RPMI8226 (cell line): ENCODE results near the gene LIN9.
"Not testable (repeated sequence)": the region's sequence is repeated elsewhere in the genome, so short reads cannot be mapped to it uniquely, and the experiment has no call there.

Experiments used
- DNase-seq: peaks from one replicate; pipeline ENCODE4 v3.0.0-alpha.2; 2015

Gene LIN9

DNA sequence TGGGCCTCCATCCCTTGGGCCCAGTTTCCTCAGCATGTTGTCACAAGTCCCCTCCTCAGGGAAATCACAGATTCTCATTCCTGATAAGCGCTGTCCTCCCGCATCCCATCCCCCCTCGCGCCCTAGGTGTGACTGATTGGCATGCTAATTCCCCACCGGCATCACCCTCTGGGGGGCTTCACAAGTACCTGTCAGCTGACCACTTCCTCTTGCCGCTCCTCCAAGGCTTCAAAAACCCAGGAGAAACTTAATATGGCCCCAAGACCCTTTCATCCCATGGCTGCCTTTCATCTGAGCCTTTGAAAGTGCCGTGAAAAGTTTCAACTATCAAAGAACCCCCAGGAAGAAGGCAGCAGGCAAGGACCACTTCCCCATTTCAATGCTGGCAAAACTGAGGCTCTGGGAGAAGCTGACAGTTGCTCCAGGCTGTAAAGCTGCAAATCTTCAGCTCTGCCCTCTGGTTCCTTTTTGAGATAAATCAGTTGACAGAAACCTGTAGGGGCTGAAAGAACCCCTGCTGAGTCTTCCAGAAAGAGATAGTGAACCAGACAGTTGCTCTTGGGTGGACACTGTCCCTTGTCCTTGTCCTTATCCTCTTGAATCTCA, 98.3 kb downstream of the LIN9 start:
- DNase-seq: no peak

DNA sequence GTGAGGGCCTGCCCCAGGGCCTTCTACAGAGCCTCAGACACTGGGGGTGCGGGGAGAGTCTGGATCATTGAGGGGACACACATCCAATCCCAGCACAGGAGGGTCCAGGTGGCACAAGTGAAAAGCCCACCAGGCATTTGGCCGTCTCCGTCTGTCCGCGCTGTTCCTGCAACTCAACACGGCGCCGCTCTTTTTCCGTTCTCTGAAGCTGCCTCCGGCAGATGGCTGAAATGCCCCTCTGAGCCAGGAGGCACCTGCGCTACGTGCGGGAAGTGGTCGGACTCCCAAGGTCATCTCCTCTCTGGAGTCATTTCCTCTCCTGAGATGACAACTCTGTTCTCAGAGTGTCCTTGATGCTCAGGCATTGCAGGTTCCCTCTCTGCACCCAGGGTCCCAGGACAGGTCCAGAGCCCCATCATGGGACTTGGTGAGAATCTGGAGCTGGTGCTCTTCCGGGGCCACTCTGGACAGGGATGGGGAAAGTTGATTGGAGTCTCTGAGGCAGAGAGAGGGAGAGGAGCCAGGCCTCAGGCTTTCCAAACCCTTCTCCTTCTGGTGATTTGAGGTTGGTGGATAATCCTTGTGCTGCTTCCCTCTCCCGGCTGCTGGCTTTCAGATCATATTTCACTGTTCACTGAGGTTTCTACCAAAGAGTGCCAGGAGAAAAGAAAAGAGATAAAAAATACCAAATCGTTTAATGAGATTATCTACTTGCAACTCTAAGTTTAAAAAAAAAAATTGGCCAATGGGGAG, 99.5 kb downstream of the LIN9 start:
- DNase-seq: no peak

DNA sequence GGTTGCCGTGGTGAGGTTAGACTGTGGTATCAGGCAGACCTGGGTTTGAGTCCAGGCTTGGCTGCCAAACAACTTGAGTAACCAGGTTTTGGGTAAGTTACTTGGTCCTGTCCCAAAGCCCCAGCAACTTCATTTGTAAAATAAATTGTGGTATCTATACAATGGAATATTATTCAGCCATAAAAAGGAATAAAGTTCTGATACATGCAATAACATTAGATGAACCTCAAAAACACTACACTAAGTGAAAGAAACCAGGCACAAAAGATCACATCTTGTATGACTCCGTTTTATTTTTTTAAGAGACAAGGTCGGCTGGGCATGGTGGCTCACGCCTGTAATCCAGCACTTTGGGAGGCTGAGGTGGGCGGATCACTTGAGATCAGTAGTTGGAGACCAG, 101.9 kb downstream of the LIN9 start:
- DNase-seq: no peak

DNA sequence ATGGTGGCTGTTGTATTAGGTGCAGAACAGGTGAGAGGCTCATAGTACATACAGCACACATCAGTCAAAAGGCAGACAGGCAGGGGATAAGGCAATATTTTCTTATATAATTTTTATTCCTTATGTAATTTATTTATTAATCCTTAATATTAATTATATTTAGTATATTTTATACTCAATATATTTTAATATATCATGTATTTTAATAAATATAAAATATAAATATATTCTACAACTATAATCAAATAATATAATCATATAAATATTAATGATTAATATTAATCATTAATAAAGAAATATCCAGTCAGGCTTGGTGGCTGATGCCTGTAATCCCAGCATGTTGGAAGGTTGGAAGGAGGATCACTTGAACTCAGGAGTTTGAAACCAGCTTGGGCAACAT, 104.8 kb downstream of the LIN9 start:
- no peak for DNase-seq

DNA sequence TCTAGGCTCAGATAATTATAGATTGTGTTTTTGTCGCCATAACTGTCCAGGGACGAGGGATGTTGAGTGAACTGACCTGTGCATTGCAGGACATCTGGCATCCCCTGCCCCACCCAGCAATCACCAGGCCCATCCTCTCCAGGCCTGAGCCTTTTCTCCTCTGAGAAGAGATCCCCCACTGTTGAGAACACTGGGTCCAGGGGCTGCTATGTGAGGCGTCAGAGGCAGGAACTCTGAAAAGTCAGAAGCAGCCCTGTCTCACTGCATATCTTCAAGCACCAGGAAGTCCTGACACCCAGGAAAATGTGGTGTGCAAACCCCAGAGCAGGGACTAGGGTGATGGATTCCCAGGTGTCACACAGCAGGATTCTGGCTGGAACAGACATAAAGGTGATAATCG, 105.3 kb downstream of the LIN9 start:
- DNase-seq: no peak

DNA sequence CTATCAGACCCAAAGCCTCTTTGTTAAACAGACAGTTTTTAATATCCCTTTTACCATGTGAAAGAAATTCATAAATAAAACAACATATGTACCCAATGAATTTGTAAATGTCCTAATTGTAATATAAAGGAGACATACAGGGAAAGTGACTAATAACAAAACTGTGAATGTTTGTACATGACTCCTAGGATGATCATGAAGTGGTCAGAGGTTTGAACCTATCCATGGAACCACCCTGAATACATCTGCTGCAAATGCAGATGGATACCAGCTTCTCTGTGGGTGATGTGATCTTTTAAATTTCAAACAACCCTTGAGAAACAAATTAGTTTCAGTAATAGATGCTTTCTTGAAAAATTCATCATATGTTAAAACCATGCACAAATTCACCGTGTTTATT, 105.7 kb downstream of the LIN9 start:
- DNase-seq: no peak

DNA sequence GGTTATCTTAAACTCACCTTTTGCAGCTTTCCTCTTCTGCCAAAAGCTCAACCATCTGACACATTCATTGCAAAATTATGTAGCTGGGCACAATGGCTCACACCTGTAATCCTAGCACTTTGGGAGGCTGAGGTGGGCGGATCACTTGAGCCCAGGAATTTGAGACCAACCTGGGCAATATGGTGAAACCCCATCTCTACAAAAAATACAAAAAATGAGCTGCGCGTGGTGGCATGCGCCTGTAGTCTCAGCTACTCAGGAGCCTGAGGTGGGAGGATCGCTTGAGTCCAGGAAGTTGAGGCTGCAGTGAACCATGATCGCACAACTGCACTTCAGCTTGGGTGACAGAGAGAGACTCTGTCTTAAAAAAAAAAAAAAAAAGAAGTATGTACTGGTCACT, 106.3 kb downstream of the LIN9 start:
- not testable (repeated sequence) for DNase-seq

DNA sequence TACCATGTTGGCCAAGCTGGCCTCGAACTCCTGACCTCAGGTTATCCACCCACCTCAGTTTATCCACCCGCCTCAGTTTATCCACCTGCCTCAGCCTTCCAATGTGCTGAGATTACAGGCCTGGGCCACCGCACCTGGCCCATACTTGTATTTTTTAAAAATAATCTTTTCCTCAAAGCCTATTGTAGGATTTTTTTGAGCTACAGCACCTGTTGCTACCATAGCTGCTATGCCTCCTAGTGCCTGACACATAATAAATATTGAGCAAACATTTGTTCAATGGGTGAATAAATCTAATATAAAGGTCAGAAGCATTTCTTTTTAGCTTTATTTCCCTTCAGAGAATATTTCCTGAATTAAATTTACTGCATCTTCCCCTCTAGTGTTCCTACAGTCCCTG, 106.7 kb downstream of the LIN9 start:
- DNase-seq: no peak

DNA sequence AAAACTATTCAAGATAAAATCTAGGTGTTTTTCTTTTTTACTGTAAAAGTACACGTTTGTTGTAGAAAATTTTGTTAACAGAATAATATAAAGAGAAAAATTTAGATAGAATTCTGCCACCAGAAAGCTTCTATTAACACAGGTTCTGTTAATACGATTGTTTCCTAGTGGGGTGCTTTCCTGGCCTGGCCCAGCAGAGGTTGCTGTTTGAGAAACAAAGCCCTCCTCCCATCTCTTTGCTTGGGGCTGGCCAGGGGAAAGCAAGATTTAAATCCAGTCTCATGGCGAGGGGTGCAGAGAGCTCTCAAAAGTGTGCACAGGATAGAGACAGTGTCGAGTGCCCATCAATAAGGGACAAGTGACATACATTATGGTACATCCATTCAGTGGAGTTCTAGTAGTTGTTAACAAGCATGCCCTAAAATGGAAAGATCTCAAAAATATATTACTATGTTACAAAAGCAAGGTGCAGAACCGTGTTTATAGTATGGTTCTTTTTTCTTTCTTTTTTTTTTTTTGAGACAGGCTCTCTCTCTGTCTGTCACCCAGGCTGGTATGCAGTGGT, 107.9 kb downstream of the LIN9 start:
- DNase-seq: peak; percentile 48

DNA sequence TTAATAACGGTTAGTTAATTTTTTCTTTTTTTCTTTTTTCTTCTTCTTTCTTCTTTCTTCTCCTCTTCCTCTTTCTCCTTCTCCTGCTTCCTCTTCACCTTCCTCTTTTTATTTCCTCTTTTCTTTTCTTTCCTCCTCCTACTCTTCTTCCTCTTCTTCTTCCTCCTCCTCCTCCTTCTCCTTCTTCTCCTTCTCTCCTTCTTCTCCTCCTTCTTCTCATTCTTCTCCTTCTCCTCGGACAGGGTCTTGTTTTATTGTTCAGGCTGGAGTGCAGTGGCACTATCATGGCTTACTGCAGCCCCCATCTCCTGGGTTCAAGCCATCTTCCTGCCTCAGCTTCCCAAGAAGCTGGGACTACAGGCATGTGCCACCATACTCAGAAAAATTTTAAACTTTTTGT, 109.0 kb downstream of the LIN9 start:
- DNase-seq: no peak

DNA sequence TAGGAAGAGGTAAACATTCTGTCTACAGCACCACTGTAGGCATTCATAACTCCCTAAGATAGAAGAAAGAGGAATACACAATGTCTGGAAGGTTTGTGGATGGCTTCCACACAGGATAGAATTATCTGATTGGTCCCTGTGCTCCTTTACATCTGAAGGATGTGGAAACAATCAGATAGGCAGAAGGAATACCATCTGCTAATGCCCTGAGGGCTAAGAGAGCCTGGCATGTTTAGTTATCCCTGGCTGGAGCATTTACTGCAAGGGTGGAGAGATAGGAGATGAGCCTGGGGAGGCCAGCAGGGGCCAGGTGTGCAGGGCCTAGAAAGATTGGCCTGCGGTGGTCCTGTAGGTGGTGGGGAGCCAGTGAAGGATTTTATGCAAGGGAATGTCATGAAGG, 113.8 kb downstream of the LIN9 start:
- DNase-seq: no peak

DNA sequence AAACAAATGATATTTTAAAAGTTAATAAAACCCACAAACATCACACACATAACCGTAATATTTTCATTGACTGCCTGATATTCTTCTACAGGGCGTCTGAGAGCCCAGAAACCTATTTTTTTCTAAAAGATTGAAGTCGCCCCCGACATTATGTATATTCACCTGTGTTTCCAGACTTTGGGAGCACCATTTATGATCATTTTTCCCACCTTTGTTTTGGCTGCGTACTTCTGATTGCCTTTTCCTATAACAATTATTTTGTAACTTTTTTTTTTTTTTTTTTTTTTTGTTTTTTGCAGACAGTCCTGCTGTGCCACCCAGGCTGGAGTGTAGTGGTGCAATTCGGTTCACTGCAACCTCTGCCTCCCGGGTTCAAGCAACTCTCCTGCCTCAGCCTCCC, 121.6 kb downstream of the LIN9 start:
- DNase-seq: no peak

DNA sequence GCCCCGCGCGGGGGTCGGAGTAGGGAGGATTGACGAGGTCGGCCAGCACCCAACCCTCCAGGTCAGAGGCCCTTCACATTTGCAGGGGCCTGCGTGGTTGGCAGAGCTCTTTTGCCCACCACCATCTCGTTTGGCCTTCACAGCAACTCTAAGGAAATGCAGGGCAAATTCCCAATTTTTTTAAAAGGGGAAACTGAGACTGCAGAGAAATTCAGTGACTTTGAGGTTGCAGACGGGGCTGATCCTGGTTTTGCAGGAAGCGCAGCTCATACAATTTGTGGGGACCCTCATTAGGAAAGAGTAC, 122.0 kb downstream of the LIN9 start:
- DNase-seq: no peak

DNA sequence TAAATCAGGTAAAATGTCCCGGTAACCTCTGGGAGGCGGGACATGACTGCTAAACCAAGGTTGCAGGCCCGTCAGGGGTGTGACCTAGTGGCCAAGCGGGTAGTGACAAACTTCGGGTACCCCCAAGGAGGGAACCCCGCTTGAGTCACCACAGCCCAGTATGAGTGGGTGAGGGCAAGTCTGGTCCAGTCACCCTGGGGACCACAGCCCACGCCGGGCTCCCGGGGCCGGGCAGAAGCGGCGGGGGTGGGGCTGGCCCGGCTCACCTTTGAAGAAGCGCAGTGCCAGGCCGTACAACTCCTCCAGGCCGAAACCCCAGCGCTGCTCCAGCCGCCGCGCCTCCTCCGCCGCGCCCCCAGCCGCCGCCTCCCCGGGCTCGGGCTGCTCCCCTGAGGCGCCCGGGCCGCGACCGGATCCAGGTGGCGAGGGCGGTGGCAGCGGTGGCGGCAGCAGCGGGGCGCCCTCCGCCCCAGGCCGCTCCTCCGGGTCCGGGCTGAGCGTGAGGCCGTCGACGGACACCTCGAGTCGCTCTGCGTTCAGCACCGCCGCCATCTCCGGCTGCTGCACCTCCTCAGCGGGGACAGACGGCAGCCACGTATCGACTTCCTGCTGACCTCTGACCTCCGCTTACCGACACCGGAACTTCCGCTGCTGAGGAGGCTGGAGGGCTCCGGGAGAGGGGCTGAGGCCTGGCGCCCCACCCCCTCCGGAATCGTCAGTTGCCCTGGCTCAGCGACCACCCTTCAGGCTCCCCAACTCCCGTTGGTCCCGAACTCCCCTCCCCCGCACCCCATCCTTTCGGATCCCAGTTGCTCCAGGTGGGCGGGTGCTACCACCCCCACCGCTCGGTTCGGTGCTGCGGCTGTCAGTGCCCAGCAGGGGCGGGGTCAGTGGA, 122.6 kb downstream of the LIN9 start, which contains the start of gene ACBD3:
Gene ACBD3 (minus strand): TSS at position 618 of the 895 bp plus-strand sequence. CDS start 66 bp downstream, at position 552.
- DNase-seq: peak; percentile 93

DNA sequence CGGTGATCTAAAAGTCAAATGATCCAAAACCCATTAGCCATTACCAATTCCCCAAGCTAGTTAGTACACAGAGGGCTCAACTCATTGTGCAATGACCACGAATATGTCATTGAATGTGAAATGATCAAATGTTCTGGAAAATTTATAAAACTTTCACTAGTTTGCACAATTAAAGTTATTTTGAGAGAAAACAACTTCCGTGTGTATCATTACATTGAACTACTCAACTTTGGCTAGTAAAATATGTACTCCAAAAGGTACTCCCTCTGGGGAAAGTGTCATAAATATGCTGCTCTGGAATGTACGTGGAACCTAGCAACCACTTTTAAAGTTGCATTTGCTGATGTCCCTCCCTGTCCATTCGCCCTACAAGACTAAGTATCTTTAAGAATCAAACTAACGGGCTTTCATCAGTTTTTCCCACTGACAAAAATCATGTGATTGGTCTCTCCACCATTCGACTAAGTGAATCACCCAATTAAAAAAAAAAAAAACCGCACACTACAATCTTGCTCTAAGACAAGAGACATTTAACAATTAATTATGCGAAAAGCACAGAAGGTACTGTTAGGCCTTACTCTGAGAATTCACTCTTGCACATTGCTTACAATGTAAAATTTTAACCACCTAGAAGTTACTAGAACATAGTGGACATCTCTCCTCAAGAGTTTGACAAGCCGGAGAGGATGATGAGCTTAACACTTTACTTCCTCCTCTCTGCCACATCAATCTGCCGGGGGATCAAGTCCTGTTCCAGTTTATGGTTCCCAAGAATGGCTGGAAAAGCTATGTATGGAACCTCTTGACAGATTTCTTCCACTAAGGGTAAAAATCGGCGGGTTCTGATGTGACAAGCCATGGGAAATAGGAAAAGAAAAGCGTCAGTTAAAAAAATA, 123.6 kb downstream of the LIN9 start:
- peak; percentile 10 for DNase-seq

DNA sequence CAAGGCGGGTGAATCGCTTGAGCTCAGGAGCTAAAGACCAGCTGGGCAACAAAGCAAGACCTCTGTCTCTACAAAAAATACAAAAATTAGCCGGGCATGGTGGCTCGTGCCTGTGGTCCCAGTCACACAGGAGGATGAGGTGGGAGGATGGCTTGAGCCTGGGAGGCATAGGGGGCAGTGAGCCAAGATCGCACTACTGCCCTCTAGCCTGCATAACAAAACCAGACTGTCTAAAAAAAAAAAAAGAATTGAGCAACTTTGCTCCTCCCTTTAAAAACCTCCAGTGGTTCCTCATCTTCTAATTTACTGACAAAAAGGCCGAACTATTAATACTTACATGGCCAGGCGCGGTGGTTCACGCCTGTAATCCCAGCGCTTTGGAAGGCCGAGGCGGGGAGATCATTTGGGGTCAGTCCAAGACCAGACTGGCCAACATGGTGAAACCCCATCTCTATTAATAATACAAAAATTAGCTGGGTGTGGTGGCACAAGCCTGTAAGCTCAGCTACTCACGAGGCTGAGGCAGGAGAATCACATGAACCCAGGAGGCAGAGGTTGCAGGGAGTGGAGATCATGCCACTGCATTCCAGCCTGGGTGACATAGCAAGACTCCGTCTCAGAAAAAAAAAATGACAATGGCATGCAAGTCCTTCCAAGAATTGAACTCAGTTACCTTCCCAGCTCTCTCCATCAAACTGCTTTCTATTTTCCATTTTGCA, 126.8 kb downstream of the LIN9 start:
- DNase-seq: peak; percentile 54
